NAMALWA (cell line): ENCODE data around the gene ZNF346.

Experiments used
- DNase-seq: peaks from one replicate; pipeline ENCODE4 v3.0.0-alpha.2; 2015; ENCODE audit warnings: low spot score

Gene ZNF346

GRCh38 chr5:177070536-177071191 lies 48.2 kb downstream of the ZNF346 start:
- peak; percentile 47 for DNase-seq

- peak; percentile 95 for DNase-seq
Measured at GRCh38 chr5:177071666-177072385, 49.3 kb downstream of the ZNF346 start.

GRCh38 chr5:177077335-177077734 lies 54.8 kb downstream of the ZNF346 start:
- no peak for DNase-seq

GRCh38 chr5:177079606-177080005 lies 57.1 kb downstream of the ZNF346 start:
- DNase-seq, result no peak

GRCh38 chr5:177080265-177080664 lies 57.8 kb downstream of the ZNF346 start:
- DNase-seq, result no peak

- no peak for DNase-seq
Measured at GRCh38 chr5:177081859-177082258, 59.4 kb downstream of the ZNF346 start.

GRCh38 chr5:177083357-177083756 lies 60.9 kb downstream of the ZNF346 start:
- DNase-seq, result no peak

- DNase-seq, result no peak
Measured at GRCh38 chr5:177084175-177084574, 61.7 kb downstream of the ZNF346 start.

- DNase-seq, result peak; percentile 47
Measured at GRCh38 chr5:177085985-177086653, 63.6 kb downstream of the ZNF346 start.

- DNase-seq, result peak; percentile 84
Measured at GRCh38 chr5:177086654-177087397, 64.3 kb downstream of the ZNF346 start, which contains the start of gene FGFR4. Gene FGFR4 (plus strand): TSS chr5:177086915. CDS start chr5:177089603, 2,688 bp downstream.

GRCh38 chr5:177087398-177088005 lies 65.0 kb downstream of the ZNF346 start:
- no peak for DNase-seq

- no peak for DNase-seq
Measured at GRCh38 chr5:177089127-177089526, 66.6 kb downstream of the ZNF346 start.

GRCh38 chr5:177089825-177090641 lies 67.5 kb downstream of the ZNF346 start:
- DNase-seq, result no peak

GRCh38 chr5:177090813-177091212 lies 68.3 kb downstream of the ZNF346 start:
- DNase-seq, result no peak

GRCh38 chr5:177091232-177091631 lies 68.7 kb downstream of the ZNF346 start:
- DNase-seq, result no peak

GRCh38 chr5:177092178-177093081 lies 69.9 kb downstream of the ZNF346 start:
- DNase-seq, result no peak

GRCh38 chr5:177093082-177093712 lies 70.7 kb downstream of the ZNF346 start:
- no peak for DNase-seq

- DNase-seq, result no peak
Measured at GRCh38 chr5:177093803-177094202, 71.3 kb downstream of the ZNF346 start.
